Upper lobe of right lung (tissue), 1 donor: ENCODE results near the gene MYRFL. TPM values are rescaled to one million over a fixed set of nuclear protein-coding genes. Genes with fewer than 3 reads are reported as not detected.

Experiments used
- ATAC-seq: fragments of 200-7000 bp; cut with Tn5 transposase; one replicate; pipeline ENCODE4 v1.9.1; 2020; ENCODE audit warnings: mild to moderate bottlenecking, moderate library complexity
- DNase-seq: peaks from one replicate; pipeline ENCODE4 v3.0.0-alpha.2; 2020
- H3K27ac ChIP-seq: fragments of 200-600 bp; one replicate; pipeline ENCODE4 v1.8.0; 2022
- H3K27me3 ChIP-seq: fragments of 200-600 bp; one replicate; pipeline ENCODE4 v1.8.0; 2022; ENCODE audit warnings: mild to moderate bottlenecking
- H3K36me3 ChIP-seq: fragments of 200-600 bp; one replicate; pipeline ENCODE4 v1.8.0; 2022
- H3K4me1 ChIP-seq: fragments of 200-600 bp; one replicate; pipeline ENCODE4 v1.8.0; 2022
- H3K4me3 ChIP-seq: fragments of 200-600 bp; one replicate; pipeline ENCODE4 v1.8.0; 2022; ENCODE audit warnings: mild to moderate bottlenecking
- H3K9me3 ChIP-seq: fragments of 200-600 bp; one replicate; pipeline ENCODE4 v1.8.0; 2022
- intact Hi-C: fragments of 100-400 bp; cut with DNase I; formaldehyde crosslinking; loops from one replicate; pipeline ENCODE4 v1.11.0; 2022
- total RNA-seq: library from RNA; stranded (reverse); fragmentation: NEBNext Ultra II Directional; extraction: Animal tissue kit (Norgen Biotek cat#: 25700); gene quantifications from one replicate; pipeline ENCODE4 v1.2.1, GENCODE V29; 2021
- TF ChIP-seq, protein P1 (sequence below): fragments of 200-600 bp; IDR thresholded peaks from one replicate; pipeline ENCODE4 v1.8.0; 2022; ENCODE audit warnings: antibody characterized with exemption
- donor health status: DM: no; HTN: yes; CAD: no; lungs with severe emphysema.

MYRFL gene
- total RNA-seq, 1 donor from 2014 or later = not detected

DNA sequence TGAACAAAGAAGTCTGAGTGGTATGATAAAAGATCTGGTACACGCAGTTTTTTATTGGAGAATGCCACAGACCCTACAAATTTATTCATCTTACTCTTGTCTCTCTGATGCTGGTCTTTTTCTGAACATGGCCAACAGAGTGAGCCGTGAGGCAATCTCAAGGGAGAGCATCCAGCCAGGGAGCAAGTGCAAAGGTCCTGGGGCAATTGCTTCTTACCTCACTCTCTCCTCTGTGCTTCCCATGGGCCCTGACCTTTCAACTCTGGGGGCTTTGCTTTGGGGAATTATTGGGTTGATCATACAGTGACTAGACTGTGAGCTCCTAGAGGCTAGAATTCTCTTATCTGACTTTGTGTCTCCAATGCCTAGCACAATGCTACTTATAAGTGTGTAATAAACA lies 171.7 kb downstream of the MYRFL start:
- Histone ChIP-seq H3K4me1 (no peaks in the 10 kb centered on the region), H3K9me3 (no peaks in the 10 kb centered on the region), H3K36me3 (no peaks in the 10 kb centered on the region), H3K4me3 (no peak overlapping the region), H3K27me3 (no peaks in the 10 kb centered on the region), H3K27ac (no peak overlapping the region)
- intact Hi-C loops = no loop called here
- ATAC-seq = no peak
- TF ChIP-seq, protein P1, sequence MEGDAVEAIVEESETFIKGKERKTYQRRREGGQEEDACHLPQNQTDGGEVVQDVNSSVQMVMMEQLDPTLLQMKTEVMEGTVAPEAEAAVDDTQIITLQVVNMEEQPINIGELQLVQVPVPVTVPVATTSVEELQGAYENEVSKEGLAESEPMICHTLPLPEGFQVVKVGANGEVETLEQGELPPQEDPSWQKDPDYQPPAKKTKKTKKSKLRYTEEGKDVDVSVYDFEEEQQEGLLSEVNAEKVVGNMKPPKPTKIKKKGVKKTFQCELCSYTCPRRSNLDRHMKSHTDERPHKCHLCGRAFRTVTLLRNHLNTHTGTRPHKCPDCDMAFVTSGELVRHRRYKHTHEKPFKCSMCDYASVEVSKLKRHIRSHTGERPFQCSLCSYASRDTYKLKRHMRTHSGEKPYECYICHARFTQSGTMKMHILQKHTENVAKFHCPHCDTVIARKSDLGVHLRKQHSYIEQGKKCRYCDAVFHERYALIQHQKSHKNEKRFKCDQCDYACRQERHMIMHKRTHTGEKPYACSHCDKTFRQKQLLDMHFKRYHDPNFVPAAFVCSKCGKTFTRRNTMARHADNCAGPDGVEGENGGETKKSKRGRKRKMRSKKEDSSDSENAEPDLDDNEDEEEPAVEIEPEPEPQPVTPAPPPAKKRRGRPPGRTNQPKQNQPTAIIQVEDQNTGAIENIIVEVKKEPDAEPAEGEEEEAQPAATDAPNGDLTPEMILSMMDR = no peak
- DNase-seq = no peak

GRCh38 chr12:69998011-69998410 lies 173.0 kb downstream of the MYRFL start:
- Histone ChIP-seq H3K4me1 (no peaks in the 10 kb centered on the region), H3K4me3 (no peak overlapping the region), H3K27me3 (no peaks in the 10 kb centered on the region), H3K36me3 (no peaks in the 10 kb centered on the region), H3K27ac (no peak overlapping the region), H3K9me3 (no peaks in the 10 kb centered on the region)
- TF ChIP-seq, protein P1 = no peak
- no peak for DNase-seq
- no peak for ATAC-seq
- intact Hi-C loops = no loop called here

DNA sequence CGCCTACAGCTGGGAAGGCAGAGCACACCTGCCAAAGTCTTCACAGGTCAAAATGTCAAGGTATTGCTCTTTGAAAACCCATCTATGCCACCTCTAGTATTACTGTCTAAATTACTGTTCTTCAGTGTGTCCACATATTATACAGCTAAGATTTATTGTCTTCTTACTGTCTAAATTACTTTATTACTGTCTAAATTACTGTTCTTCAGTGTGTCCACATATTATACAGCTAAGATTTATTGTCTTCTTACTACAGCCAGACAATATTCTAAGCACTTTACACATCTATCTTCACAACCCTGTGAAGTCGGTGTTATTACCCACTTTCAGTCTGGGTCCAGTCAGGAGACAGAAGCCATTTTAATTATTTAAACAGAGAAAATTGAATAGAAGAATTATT lies 173.9 kb downstream of the MYRFL start:
- intact Hi-C loops = no loop called here
- ATAC-seq (no peak), DNase-seq (no peak)
- Histone ChIP-seq H3K4me3 (no peak overlapping the region), H3K27ac (no peak overlapping the region), H3K27me3 (no peaks in the 10 kb centered on the region), H3K4me1 (no peaks in the 10 kb centered on the region), H3K36me3 (no peaks in the 10 kb centered on the region), H3K9me3 (no peaks in the 10 kb centered on the region)
- TF ChIP-seq, protein P1 = no peak

GRCh38 chr12:69999561-69999960 lies 174.5 kb downstream of the MYRFL start:
- no peak overlapping the region for H3K4me3 ChIP-seq
- ATAC-seq (no peak), DNase-seq (no peak)
- H3K27ac ChIP-seq = no peak overlapping the region
- TF ChIP-seq, protein P1 = no peak
- no peaks in the 10 kb centered on the region for H3K36me3 ChIP-seq
- intact Hi-C loops = no loop called here
- H3K4me1 ChIP-seq = no peaks in the 10 kb centered on the region
- H3K9me3 ChIP-seq = no peaks in the 10 kb centered on the region
- no peaks in the 10 kb centered on the region for H3K27me3 ChIP-seq

DNA sequence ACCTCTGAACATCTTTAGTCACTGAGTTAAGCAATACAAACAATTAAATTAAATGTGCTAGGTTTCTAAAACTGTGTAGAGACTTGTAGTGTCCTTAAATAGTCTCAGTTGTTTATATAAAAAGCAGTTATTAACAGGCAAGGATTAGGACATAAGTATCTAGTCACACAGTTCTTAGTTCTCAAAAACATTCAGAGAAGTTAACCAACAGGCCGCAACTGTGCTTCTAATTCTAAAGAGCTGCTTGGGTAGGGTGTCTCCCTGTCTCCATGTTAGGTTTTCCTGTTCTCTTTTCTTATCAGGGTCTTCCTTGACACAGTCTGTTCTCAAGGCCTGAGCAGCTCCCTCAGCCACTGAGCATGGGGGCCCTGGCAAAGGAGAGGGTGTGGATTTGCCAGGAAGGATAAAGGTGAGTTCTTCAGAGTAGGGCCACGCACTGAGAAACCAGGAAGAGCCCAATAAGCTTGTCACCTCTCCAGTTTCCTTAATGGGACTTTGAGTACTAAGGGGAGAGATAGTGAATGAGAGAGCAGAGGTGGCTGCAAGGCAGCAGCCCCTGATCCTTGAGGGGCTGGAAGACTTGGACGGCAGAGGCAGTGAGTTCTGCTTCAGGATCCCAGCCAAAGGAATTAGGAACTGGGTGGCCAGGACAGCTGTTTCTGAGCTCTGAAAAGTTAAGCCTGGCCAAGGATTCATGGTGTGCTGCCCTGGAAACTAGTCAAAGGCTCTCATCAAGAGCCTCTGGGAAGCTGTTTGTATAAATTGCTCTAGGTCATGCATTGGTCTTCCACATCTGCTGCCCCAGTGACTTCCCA lies 177.3 kb downstream of the MYRFL start:
- Histone ChIP-seq H3K36me3 (no peaks in the 10 kb centered on the region), H3K4me1 (no peaks in the 10 kb centered on the region), H3K27me3 (no peaks in the 10 kb centered on the region), H3K4me3 (no peak overlapping the region), H3K9me3 (no peaks in the 10 kb centered on the region), H3K27ac (peak overlapping the region; percentile 34)
- no peak for DNase-seq
- intact Hi-C loops = no loop called here
- TF ChIP-seq, protein P1 = no peak
- peak; percentile 46 for ATAC-seq
